Ovary (tissue), 9 donors: ENCODE data around the gene TEX19. TPM values are rescaled to one million over a fixed set of nuclear protein-coding genes. Genes with fewer than 3 reads are reported as not detected.

ENCODE experiments used
- DNase-seq, 5 donors: peaks; one replicate each; pipeline ENCODE4 v3.0.0-alpha.2; 2019 to 2020
- H3K27ac ChIP-seq, 2 donors: fragments of 200-600 bp; one replicate each; pipeline versions ENCODE4 v1.5.1 to v1.8.0; 2019 to 2022
- H3K27me3 ChIP-seq: fragments of 200-600 bp; one replicate; pipeline ENCODE4 v1.8.0; 2022
- H3K36me3 ChIP-seq: fragments of 200-600 bp; sonication (generic); one replicate; pipeline ENCODE4 v1.5.1; 2019
- H3K4me1 ChIP-seq: one replicate; pipeline ENCODE4 v1.8.1; 2013; ENCODE audit warnings: mild to moderate bottlenecking, moderate library complexity; ENCODE audit not compliant: insufficient read depth
- H3K4me3 ChIP-seq: fragments of 200-600 bp; sonication (generic); one replicate; pipeline ENCODE4 v1.5.1; 2017
- H3K9me3 ChIP-seq, 2 donors: fragments of 200-600 bp in 1 of 2; sonication (generic) in 1 of 2; one replicate each; pipeline versions ENCODE4 v1.5.1 to v1.8.1; 2013 to 2019; ENCODE audit warnings: mild to moderate bottlenecking in 1 of 2, moderate library complexity in 1 of 2
- CTCF ChIP-seq, 3 donors: fragments of 450-650 bp in 2 of 3; fragments of 200-600 bp in 1 of 3; IDR thresholded peaks; one replicate each; pipeline versions ENCODE4 v1.5.1 to v1.8.0; 2016 to 2022; ENCODE audit warnings: antibody characterized with exemption in 3 of 3, mild to moderate bottlenecking in 1 of 3
- EP300 ChIP-seq: sonication (generic); formaldehyde crosslinking; IDR thresholded peaks from one replicate; pipeline ENCODE4 v1.6.1; 2017; ENCODE audit warnings: antibody characterized with exemption
- POLR2A ChIP-seq: fragments of 450-650 bp; IDR thresholded peaks from one replicate; pipeline ENCODE4 v1.6.1; 2017; ENCODE audit warnings: antibody characterized with exemption, mild to moderate bottlenecking, moderate library complexity
- WGBS, 3 donors: extraction: QIAGEN DNeasy Blood & Tissue Kit in 1 of 3; methylation state at CpG; one replicate each; pipeline versions ENCODE4 v1.1.5 to v1.1.7; 2013 to 2017; 5-methylcytosine and 5-hydroxymethylcytosine counted together
- intact Hi-C, 4 donors: fragments of 100-400 bp; cut with DNase I; formaldehyde crosslinking; loops; one replicate each; pipeline versions ENCODE4 v1.11.0 to v1.15.1; 2022 to 2023
- polyA plus RNA-seq, 2 donors: library from polyadenylated mRNA; stranded (reverse); fragments of 200-250 nt in 1 of 2; fragments of 350-450 nt in 1 of 2; fragmentation: Illumina TruSeq in 1 of 2; extraction: RNeasy Lipid Tissue Mini Kit (QIAGEN cat#74804) in 1 of 2; gene quantifications; one replicate each; pipeline ENCODE4 v1.2.3, GENCODE V29; 2013 to 2014
- total RNA-seq, 7 donors: library from RNA; depleted of rRNA in 2 of 7; stranded (reverse); fragments of >200 nt in 2 of 7; fragmentation: NEBNext Ultra II Directional in 3 of 7; extraction: Animal tissue kit (Norgen Biotek cat#: 25700) in 3 of 7; gene quantifications; one replicate each; pipeline versions ENCODE4 v1.1.0 to v1.2.4, GENCODE V29; 2016 to 2023
- donor health status: DM: no; HTN: no; CAD: no; lungs with moderate emphysema.
- donor health status: DM: no; HTN: no; CAD: no.
- donor health status: Bipolar disorder and iron deficiency.
- donor health status: DM: yes; HTN: yes; CAD: no.
- donor health status: DM: no; HTN: no; CAD: no.
- donor health status: DM: yes; HTN: yes; CAD: no.

The TEX19 gene
- total and polyA plus RNA-seq, 9 donors = not detected

- intact Hi-C loops = no loop called here
- no peak for DNase-seq
- H3K36me3 ChIP-seq = no peaks in the 10 kb centered on the region
Observed at GRCh38 chr17:82348434-82348833, 10.6 kb upstream of the TEX19 start.

GRCh38 chr17:82348866-82349265, 10.2 kb upstream of the TEX19 start:
- no peaks in the 10 kb centered on the region for H3K9me3 ChIP-seq
- DNase-seq = no peak
- no peak overlapping the region for H3K4me3 ChIP-seq
- intact Hi-C loops = no loop called here
- H3K27me3 ChIP-seq = no peaks in the 10 kb centered on the region
- H3K36me3 ChIP-seq = no peaks in the 10 kb centered on the region
- TF ChIP-seq EP300 = no peak
- TF ChIP-seq POLR2A = no peak
- TF ChIP-seq CTCF (IDR thresholded peaks at IDR 0.05) = no peak
- peaks cover 3% of the 10 kb centered on the region for H3K4me1 ChIP-seq
- WGBS, 3 donors = 14 to 22% (median 14%) methylated on average over 11 of the region's 11 CpGs
- H3K27ac ChIP-seq = no peak overlapping the region

More at GRCh38 chr17:82348434-82348833, 10.6 kb upstream of the TEX19 start:
- H3K4me1 ChIP-seq = peaks cover 3% of the 10 kb centered on the region
- no peak overlapping the region for H3K4me3 ChIP-seq
- no peak overlapping the region for H3K27ac ChIP-seq
- WGBS, 3 donors = 37 to 53% (median 38%) methylated on average over 9 of the region's 9 CpGs
- TF ChIP-seq CTCF (IDR thresholded peaks at IDR 0.05) (no peak), POLR2A (no peak), EP300 (no peak)
- H3K27me3 ChIP-seq = no peaks in the 10 kb centered on the region
- no peaks in the 10 kb centered on the region for H3K9me3 ChIP-seq

GRCh38 chr17:82349287-82349701, 9.8 kb upstream of the TEX19 start:
- Histone ChIP-seq H3K4me3 (no peak overlapping the region), H3K27me3 (no peaks in the 10 kb centered on the region), H3K4me1 (peaks cover 3% of the 10 kb centered on the region), H3K9me3 (no peaks in the 10 kb centered on the region), H3K27ac (no peak overlapping the region), H3K36me3 (no peaks in the 10 kb centered on the region)
- intact Hi-C loops = no loop called here
- TF ChIP-seq CTCF (IDR thresholded peaks at IDR 0.05) (no peak), EP300 (no peak)
- DNase-seq = no peak
- 6 to 8% (median 8%) methylated on average over 11 of the region's 11 CpGs for WGBS, 3 donors

- no peak for TF ChIP-seq EP300
- no peak for TF ChIP-seq CTCF (IDR thresholded peaks at IDR 0.05)
- TF ChIP-seq POLR2A = no peak
- intact Hi-C loops = loop anchor here (2.0 to 10.0 kb wide), 9 partner anchors 64 to 424 kb away; partner anchors contain the start of genes HEXD (in 2 of the 4) and OGFOD3 (in 2 of the 4)
Observed at GRCh38 chr17:82350182-82351030, 8.6 kb upstream of the TEX19 start.

More at GRCh38 chr17:82350182-82351030, 8.6 kb upstream of the TEX19 start:
- no peak overlapping the region for H3K4me3 ChIP-seq
- no peak for DNase-seq
- no peaks in the 10 kb centered on the region for H3K36me3 ChIP-seq
- no peaks in the 10 kb centered on the region for H3K9me3 ChIP-seq
- peaks cover 3% of the 10 kb centered on the region for H3K4me1 ChIP-seq
- no peaks in the 10 kb centered on the region for H3K27me3 ChIP-seq
- no peak overlapping the region for H3K27ac ChIP-seq
- WGBS, 3 donors = 91 to 93% (median 92%) methylated on average over 28 of the region's 28 CpGs
